ENCODE data around the gene ERF. TPM values are rescaled to one million over a fixed set of nuclear protein-coding genes. Genes with fewer than 3 reads are reported as not detected.

The ERF gene
- total and polyA plus RNA-seq, 2 of the 8 experiments (the other 6 are each of a cell fraction or from before 2014, with no cell fraction given) = 43.7 to 62.7 TPM

DNA sequence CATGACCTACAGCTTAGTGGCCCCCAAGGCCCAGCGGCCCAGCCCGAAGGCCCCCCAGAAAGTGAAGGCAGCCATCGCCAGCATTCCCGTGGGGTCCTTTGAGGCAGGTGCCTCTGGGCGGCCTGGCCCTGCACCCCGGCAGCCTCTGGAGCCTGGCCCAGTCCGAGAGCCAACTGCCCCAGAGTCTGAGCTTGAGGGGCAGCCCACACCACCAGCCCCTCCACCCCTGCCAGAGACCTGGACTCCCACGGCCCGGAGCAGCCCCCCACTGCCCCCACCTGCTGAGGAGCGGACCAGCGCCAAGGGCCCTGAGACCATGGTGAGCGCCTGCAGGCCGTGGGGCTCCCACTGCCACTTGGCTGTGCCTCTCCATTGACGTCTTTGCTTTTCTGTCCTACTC, 38.0 kb upstream of the ERF start:
- Histone ChIP-seq H3K4me3 (ENCODE audit: extremely low read depth in 1 of 4, insufficient read depth in 2 of 4, low read depth in 3 of 4, low read length in 4 of 4) (no peak overlapping the region), H2BK120ac (replicated peaks; ENCODE audit: low read depth, low read length) (no peak overlapping the region), H3K9me3 (ENCODE audit: insufficient read depth in 2 of 2, low read depth in 1 of 2, low read length in 1 of 2) (no peaks in the 10 kb centered on the region), H3K27ac (ENCODE audit: low read depth, low read length) (no peak overlapping the region), H3K36me3 (ENCODE audit: control insufficient read depth in 2 of 4, insufficient read depth in 4 of 4, low read length in 3 of 4) (peaks cover 10 to 63% (median 46%) of the 10 kb centered on the region in 4 experiments; a peak in 7 of 8 replicates), H2BK5ac (ENCODE audit: low read depth, low read length) (no peak overlapping the region; the same call in 1 of the 2 replicates), H3K4me2 (ENCODE audit: insufficient read depth in 1 of 2, low read depth in 2 of 2, low read length in 2 of 2) (no peak overlapping the region), H3K79me1 (ENCODE audit: low read depth, low read length) (peaks cover 7% of the 10 kb centered on the region), H3K23ac (ENCODE audit: insufficient read length) (no peak overlapping the region), H3K14ac (ENCODE audit: insufficient read length) (no peak overlapping the region), H3K9ac (replicated peaks in 1 of 4; ENCODE audit: extremely low read depth in 1 of 4, low read depth in 3 of 4, low read length in 3 of 4) (no peak overlapping the region), H3K4me1 (replicated peaks in 1 of 4; ENCODE audit: control insufficient read depth in 3 of 4, insufficient read depth in 4 of 4, low read length in 3 of 4) (peaks cover 0 to 2% (median under 1%) of the 10 kb centered on the region in 4 experiments; a peak in 5 of 7 replicates), H2BK20ac (ENCODE audit: low read length) (no peak overlapping the region), H3K79me2 (ENCODE audit: control insufficient read depth in 1 of 2, insufficient read depth in 2 of 2, low read length in 2 of 2) (no peaks in the 10 kb centered on the region), H3K27me3 (replicated peaks in 1 of 4; ENCODE audit: control insufficient read depth in 3 of 4, extremely low read depth in 1 of 4, insufficient read depth in 3 of 4, low read length in 3 of 4) (no peaks in the 10 kb centered on the region), H3K18ac (ENCODE audit: extremely low read depth, low read length) (no peak overlapping the region), H4K91ac (replicated peaks; ENCODE audit: insufficient read length, low read length) (no peak overlapping the region), H3K56ac (replicated peaks; ENCODE audit: insufficient read length, low read depth, low read length) (no peak overlapping the region), H3K23me2 (ENCODE audit: low read depth, low read length) (no peaks in the 10 kb centered on the region), H4K8ac (ENCODE audit: extremely low read depth, insufficient read depth, low read length) (no peak overlapping the region), H2AK5ac (ENCODE audit: low read depth, low read length) (no peak overlapping the region), H2BK12ac (ENCODE audit: low read depth, low read length) (no peak overlapping the region), H2AFZ (ENCODE audit: low read length) (no peak overlapping the region), H4K20me1 (replicated peaks in 1 of 2; ENCODE audit: control insufficient read depth in 1 of 2, insufficient read depth in 2 of 2, low read length in 2 of 2) (peaks cover 0 to 12% of the 10 kb centered on the region in 2 experiments), H2BK15ac (ENCODE audit: low read length) (no peak overlapping the region), H4K5ac (ENCODE audit: insufficient read length, low read depth, low read length) (no peak overlapping the region), H3K4ac (replicated peaks; ENCODE audit: insufficient read length, low read depth, low read length) (no peak overlapping the region)
- 98% methylated on average over 11 of the region's 14 CpGs; no CpG with 5 or more reads in 1 of the 2 experiments for WGBS, 2 experiments (ENCODE audit: extremely low coverage in 1 of 2, insufficient coverage in 1 of 2, insufficient read length in 1 of 2, insufficient replicate concordance in 2 of 2, low coverage in 1 of 2, low lambda C conversion rate in 2 of 2, missing lambda C conversion rate in 1 of 2)
- no peak for DNase-seq (ENCODE audit: low read depth in 1 of 2, low spot score in 2 of 2)
- ChIA-PET POLR2A (ENCODE audit: partially characterized antibody) (interaction anchor here (1.0 to 4.1 kb wide), 3 partner anchors 7 to 48 kb away, joined by 4 to 20 read pairs (median 5); partner anchors contain the start of genes PAFAH1B3 and PRR19), CTCF (ENCODE audit: partially characterized antibody) (interaction anchor here (0.8 to 10.6 kb wide), 13 partner anchors 8 to 184 kb away, joined by 3 to 155 read pairs (median 4); partner anchors contain the start of genes GSK3A, PAFAH1B3, PRR19 and ZNF526)
- FAIRE-seq = no peak
- TF ChIP-seq RBBP5 (IDR thresholded peaks at IDR 0.05; ENCODE audit: borderline replicate concordance, low read depth, low read length) (no peak), RFX5 (IDR thresholded peaks at IDR 0.05; ENCODE audit: borderline replicate concordance, low read depth, low read length) (no peak), CREB1 (IDR thresholded peaks at IDR 0.05) (no peak), POLR2A (IDR thresholded peaks at IDR 0.05; ENCODE audit: control extremely low read depth in 1 of 2, low read depth in 2 of 2, low read length in 2 of 2) (no peak), NRF1 (IDR thresholded peaks at IDR 0.05; ENCODE audit: low read depth, low read length) (no peak), GABPA (IDR thresholded peaks at IDR 0.05; ENCODE audit: borderline replicate concordance, insufficient read depth, low read length) (no peak), EZH2 (IDR thresholded peaks at IDR 0.05; ENCODE audit: low read depth, low read length, severe bottlenecking) (no peak), CBX8 (IDR thresholded peaks at IDR 0.05; ENCODE audit: borderline replicate concordance, low read depth, low read length) (no peak), JUND (IDR thresholded peaks at IDR 0.05; ENCODE audit: low read length) (no peak), RNF2 (IDR thresholded peaks at IDR 0.05; ENCODE audit: borderline replicate concordance, low read depth, low read length, missing control alignments, poor library complexity, severe bottlenecking) (no peak), SUZ12 (IDR thresholded peaks at IDR 0.05; ENCODE audit: low read length) (no peak)
- TF ChIP-seq, protein P1, sequence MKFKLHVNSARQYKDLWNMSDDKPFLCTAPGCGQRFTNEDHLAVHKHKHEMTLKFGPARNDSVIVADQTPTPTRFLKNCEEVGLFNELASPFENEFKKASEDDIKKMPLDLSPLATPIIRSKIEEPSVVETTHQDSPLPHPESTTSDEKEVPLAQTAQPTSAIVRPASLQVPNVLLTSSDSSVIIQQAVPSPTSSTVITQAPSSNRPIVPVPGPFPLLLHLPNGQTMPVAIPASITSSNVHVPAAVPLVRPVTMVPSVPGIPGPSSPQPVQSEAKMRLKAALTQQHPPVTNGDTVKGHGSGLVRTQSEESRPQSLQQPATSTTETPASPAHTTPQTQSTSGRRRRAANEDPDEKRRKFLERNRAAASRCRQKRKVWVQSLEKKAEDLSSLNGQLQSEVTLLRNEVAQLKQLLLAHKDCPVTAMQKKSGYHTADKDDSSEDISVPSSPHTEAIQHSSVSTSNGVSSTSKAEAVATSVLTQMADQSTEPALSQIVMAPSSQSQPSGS (IDR thresholded peaks at IDR 0.05; ENCODE audit: low read length) = no peak
